Right forelimb (tissue), 1 donor: ENCODE results near the gene NOXRED1.
"Not testable (repeated sequence)": the region's sequence is repeated elsewhere in the genome, so short reads cannot be mapped to it uniquely, and the experiment has no call there.

ENCODE experiments used
- DNase-seq: peaks from one replicate; pipeline ENCODE4 v3.0.0-alpha.2; 2018

Gene NOXRED1, protein sequence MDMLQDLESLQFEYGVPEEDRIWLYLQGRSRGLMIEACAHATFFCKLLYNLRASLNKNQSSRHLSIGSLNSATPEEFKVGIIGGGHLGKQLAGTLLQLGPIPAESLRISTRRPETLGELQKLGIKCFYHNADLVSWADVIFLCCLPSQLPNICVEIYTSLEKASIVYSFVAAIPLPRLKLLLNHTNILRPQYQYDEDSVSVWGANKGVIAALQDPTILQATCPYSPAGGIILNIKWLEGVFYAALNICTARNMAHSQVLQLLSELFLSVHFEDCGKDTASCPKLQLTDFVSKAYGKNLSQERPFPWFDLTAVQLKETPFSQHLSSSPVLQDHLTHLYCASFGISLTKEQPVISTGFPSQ

DNA sequence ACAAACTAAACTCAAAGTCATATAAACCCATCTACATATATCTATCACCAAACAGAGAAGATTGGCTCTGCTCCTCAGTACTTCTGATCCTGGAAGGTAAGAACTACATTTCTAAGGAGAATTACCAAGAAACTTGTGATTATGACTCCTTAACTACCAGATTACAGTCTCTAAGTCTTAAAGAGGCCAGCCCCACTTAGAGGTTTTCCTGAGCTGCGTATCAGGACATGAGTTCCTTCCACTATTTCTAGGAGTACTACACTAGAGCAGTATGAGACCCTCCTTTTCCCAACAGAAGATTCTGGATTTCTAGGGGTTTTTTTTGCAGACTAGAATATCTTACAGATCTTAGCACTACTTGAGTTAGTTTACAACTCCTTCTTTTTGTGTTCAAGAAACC, at the start of gene NOXRED1:
Gene NOXRED1 (minus strand): TSS at position 101 of the 400 bp plus-strand sequence. CDS start 634 bp downstream, outside the sequence.
- DNase-seq = no peak

DNA sequence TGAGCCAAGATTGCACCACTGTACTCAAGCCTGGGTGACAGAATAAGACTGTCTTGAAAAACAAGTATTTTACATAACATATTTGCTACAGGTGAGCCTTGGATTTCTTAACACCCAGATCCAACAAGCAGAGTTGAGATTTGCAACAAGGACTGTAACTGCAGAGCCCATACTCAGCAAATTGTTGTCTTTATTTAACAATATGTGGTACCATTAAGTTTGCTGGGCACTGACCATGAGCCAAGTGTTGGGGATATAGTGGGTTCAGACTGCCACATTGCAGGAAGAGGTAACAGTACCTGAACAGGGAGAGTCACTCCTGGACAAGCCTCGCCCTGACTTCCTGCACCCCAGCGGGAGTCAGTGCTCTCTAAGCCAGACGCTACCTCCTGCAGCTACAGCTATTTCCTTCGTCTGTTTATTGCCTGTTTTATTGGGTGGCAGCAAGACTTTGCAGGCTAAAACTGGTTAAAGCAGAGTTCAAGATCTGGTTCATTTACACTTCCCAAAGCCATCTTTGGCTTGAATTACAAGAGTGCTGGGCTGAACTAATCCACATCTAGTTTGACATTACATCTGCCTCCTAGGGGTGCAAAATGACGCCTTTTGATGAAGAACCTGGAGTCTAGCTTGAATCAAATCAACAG, 47.0 kb upstream of the NOXRED1 start:
- DNase-seq = no peak

DNA sequence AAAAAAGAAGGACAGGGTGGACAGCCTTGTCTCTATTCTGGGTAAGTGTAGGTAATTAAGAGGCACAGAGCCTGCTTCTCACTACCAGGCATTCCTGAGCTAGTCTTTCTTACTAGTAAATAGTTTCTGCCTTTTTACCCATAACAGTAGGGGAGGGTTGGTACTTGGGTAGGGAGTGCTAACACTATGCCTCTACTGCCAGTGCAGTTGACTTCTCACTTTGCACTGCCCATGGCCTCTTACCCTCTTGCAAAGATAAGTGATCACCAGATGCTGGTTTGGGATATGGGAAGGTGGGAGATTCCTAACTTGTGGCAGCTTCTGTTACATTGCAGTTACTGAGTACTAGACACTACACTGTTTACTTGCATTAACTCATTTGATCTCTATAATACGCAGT, 46.2 kb upstream of the NOXRED1 start:
- no peak for DNase-seq

DNA sequence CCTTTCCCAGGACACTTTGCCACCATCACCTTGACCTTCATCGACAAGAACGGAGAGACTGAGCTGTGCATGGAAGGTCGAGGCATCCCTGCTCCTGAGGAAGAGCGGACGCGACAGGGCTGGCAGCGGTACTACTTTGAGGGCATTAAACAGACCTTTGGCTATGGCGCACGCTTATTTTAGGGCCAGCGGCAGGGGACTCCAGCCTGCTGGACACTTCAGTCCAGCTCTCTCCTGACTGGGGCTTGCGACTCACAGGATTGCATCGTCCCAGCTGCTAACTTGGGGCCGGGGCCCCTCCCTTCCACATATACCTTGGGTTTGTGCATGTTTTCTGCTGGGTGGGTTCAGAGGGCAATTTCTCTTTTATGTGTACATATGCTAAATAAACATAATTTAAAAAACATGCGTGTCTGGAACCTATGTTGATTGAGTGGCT, 45.8 kb upstream of the NOXRED1 start:
- DNase-seq = no peak

DNA sequence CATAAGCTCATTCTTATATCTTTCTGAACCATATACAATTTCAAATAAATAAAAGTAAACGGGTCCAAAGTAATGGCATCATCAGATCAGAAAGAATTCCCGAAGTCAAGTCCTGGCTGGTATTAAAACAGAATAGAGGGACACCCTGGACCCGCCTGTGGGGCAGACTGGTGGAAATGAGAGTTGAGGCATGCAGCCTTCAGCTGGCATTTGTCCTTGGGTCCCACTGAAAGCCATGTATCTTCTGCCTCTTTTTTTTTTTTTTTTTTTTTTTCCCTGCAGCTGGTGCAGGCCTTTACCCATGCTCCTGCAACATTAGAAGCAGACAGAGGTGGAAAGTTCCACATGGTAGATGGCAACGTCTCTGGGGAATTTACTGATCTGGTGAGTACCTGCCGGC, 44.5 kb upstream of the NOXRED1 start:
- no peak for DNase-seq

DNA sequence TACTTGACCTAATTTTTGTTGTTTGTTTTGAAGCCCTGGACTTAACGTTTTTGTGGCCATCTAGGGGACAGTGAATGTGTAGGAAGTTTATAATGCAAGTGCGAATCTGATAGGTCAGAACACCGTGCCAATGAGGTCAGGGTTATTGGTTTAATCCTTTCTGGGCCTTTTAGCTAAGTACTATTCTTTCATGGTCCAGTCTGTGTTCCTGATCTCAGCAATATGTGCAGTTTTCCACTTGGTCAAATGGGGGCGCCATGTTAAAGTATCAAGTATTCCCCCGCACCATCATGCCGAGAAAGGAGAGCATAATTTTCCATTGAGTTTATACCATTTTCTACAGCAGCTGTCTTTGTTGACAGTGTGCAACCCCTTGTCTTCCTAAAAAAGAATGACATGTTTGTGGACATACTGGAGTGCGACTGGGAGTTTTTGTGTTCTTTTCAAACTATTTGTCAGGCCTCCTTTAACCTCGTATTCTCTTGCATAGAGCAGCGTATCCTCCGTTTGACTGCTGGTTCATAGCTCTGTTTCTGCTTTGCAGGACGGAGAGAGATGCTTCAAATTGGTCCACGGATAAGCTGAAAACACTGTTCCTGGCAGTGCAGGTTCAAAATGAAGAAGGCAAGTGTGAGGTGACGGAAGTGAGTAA, 35.9 kb upstream of the NOXRED1 start:
- DNase-seq = no peak

DNA sequence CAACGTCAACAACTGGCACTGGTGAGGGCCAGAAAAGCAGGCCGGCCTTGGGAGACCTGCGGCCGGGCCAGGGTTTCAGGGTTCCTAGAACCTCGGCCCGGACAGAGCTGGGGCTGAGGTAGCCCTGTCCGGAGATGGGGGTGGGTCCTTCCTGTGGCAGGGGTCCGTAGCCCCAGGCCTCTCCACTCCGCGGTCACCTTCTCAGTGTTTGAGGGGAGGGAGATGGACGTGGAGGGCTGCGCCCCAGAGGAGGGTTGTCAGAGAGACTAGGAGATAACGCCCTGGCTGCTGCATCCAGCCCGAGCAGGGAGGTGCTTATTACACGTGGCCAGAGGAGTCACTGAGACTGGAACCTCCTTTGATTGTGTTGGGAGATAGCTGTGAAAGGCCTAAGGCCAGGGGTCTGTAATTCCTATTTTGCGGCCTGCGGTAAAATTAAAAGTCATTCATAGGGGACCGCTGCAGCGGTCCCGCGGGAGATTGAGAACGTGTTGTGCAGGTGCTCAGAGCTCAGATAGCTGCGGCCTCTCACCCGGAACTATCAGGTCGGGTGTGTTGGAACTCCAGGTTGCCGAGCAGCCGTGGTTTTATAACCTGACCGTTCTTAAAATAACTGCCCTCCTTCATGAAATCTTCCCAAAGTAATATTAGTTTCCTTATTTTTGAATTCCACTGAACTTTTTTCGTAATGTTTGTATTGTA, 35.1 kb upstream of the NOXRED1 start:
- no peak for DNase-seq

DNA sequence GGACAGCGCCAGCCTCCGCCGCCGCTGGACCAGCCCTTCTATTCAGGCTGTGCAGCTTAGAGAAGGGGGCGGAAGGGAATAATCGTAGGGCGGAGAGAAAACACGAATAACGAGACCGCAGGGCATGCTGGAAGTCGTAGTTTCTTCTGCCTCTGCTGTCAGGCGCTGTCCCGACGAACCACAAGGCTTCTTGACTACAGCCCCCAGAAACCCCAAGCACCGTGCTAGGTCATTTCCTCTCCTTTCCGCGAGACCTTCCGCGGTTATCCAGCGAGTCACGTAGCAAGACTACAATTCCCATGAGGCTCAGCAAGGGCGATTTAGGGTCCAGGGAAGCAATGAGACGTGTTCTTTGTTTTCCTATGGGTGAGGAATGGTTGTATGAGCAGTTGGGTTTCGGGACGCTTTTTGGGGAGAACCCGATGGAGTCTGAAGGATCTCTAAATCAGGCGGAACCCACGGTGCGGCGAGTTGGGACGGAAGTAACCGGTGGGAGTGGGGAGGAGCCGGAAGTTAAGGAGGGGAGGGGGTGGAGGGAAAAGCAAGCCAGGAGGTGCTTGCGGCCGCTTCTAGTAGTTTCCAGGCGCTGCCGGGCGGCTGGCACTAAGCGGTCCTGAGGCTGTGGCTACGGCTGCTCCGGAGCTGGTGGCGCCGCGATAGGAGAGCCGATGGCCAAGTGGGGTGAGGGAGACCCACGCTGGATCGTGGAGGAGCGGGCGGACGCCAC, 34.4 kb upstream of the NOXRED1 start, which contains the start of the genes AHSA1 and VIPAS39:
Gene AHSA1 (plus strand): TSS at position 572 of the 727 bp plus-strand sequence. CDS start 97 bp downstream, at position 669.
Gene VIPAS39 (minus strand): TSS at position 80 of the 727 bp plus-strand sequence. CDS start 3,499 bp downstream, outside the sequence.
- peak; percentile 95 for DNase-seq

DNA sequence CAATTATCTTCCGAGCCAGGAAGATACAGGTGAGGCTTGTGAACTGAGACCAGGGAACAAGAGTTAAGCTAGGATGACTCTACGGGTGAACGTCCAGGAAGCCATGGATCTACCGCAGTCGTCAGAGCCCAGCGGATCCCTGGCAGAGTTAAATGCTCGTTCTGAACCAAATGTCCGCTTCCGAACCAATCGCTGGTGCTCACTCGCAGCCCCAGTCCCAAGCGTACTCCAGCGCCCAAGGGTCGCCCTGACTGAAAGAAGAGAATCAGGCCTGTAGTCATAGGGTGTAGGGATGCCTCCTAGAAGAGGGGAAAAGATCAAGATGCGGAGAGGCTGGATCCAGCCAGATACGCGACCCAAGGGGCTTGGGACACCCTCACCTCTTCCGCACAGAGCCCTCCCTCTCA, 33.8 kb upstream of the NOXRED1 start:
- no peak for DNase-seq

DNA sequence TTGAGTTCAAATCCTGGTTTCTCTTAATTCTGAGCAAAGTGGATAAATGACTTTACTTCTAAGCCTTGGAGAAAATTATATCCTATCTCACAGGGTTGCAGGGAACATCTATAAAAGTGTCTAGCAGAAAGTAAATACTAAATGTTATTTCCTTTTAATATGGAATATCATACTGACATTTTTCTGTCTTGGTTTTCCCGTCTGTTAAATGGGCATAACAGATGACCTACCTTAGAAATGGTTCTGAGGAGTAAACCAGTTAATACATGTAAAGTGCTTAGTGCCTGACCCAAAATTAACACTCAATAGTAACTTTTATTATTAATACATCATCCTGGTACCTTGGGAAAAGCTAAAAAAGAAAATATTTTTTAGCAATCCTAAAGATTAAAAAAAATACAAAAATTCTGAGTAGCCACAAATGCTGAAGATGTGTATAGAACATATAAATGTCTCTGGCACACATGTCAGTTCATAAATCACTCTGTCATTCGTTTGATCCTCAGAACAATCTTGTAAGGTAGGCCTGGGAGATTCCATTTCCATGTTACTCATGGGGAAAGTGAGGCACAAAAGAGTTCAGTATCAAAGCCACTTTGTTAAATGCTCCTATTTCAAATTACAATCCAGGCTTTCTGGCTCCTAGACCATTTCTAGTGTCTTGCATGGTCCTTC, 32.8 kb upstream of the NOXRED1 start:
- no peak for DNase-seq

DNA sequence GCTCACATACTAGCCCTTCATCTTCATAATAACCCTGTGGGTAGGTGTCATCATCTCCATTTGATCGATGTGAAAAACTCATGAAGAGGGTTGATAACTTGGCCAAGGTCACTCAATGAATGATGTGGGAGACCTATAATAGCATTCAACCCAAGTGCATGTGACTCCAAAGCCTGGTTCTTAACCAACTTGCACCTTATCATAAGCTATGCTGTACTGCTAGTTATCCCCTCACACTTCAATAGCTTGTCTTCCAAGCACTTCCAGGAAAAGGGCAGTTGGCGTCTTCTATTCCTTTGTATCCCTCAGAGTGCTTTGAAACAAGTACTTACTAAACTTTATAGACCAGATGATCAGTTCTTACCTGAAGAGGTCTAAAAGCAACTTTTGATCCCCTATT, 18.9 kb upstream of the NOXRED1 start:
- DNase-seq = no peak

DNA sequence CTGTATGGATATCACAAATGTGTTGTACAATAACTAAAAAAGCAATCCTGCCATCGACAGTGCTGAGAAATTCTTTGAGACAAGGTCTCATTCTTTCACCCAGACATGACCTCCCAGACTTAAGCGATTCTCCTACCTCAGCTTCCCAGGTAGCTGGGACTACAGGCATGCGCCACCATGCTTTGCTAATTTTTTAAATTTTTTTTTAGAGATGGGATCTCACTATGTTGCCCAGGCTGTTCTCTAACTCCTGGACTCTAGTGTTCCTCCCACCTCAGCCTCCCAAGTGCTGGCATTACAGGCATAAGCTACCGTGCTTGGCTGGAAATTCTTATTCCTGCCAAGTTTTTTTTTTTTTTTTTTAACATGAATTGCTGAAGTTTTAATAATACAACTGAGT, 16.5 kb upstream of the NOXRED1 start:
- DNase-seq = no peak

DNA sequence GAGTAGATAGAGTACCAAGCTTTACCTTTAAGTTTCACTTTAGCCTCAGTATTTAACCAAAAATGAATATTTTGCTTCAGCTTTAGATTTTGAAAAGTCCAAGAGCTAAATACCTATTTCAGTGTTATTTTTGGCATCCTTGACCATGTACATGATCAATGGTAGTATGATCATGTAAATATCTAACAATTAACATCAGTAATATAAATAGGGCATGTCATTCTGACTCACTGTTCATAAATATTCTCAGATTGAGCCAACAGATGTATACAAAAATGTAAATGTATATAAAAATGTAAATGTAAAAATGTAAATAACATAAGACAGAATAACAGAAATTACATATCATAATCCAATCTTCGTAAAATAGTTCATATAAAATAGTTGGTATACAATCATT, 15.3 kb upstream of the NOXRED1 start:
- DNase-seq = no peak

DNA sequence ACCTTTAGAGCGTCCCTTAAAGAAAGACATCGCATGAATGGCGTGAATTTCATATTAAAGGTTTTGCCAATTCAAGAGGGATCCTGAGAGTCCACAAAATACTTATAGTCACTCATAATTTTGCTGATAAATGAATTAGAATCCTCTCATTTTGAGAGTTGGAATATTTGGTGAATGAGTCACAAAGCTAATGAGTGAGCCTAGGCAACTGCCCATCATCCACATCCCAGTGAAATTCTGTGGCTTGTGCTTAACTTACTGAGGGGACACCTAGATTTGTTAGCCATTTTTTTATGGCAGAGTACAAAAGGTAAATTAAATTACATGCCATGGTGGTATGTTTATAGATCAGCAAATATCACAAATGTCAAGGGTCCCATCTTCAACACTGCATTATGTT, 12.7 kb upstream of the NOXRED1 start:
- no peak for DNase-seq

DNA sequence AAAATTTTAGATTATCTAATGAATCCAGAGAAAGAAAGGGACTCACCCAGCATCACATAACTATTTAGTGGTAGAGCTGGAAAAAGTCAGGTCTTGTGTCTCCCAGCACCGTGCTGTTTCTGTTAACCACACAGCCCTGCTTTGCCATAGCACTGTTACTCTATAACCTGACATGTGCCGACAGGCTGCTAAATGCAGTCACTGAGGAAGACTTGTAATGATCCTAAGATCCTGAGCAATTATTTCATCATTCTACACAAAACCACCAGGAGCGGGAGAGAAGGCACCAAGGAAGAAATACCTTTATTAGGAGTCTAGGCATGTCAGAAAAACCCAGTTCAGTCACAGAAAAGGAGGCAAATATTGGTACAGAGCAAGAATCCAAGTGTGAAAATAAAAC, 3.1 kb upstream of the NOXRED1 start:
- no peak for DNase-seq

DNA sequence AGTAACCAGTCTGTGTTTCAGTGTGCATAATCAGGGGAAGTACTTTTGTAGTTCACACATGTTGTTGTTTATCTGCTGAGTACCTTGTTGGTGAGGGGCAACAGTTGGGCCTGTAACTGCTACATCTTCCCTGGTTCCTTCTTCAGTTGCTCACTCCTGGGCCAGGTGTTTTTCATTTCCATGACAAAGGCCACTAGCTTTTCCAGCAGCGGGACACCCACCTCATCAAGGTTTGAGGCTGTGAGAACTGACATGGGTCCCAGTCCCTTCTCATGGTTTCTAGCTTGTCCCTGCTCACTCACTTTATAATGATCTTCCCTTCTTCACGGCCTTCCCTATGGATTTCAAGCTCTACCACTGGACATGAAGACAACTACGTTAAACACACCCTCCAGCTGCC, 1.5 kb upstream of the NOXRED1 start:
- no peak for DNase-seq

DNA sequence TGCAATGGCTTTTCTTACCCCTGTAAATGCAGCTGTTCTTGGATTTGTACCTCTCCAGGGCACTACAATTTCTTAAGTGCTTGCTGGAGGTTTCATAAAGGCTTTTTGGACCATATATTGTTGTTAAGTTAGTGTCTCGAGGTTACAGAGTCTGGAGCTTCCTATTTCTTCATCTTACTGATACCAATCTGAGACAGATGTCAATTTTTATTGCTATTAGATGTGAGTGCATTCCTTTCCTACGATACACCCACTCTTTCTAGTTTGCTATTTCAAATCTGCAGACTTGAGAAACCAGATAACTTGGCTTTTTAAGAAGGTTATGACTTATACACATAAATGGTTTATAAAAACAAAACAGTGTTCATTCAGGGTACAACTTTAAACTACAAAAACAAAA, 2.1 kb downstream of the NOXRED1 start:
- DNase-seq = no peak

DNA sequence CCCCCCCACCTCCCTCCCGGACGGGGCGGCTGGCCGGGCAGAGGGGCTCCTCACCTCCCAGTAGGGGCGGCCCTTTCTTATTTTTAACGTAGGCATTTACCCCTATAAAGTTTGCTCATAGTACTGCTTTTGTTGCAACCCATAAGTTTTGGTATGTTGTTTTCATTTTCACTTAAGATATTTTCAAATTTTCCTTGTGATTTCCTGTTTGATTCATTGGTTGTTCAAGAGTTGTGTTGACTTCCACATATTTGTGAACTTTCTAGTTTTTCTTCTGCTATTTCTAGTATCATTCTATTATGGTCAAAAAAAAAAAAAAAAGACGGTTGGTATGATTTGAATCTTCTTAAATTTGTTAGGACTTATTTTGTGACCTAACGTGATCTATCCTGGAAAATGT, 6.5 kb downstream of the NOXRED1 start:
- no peak for DNase-seq

DNA sequence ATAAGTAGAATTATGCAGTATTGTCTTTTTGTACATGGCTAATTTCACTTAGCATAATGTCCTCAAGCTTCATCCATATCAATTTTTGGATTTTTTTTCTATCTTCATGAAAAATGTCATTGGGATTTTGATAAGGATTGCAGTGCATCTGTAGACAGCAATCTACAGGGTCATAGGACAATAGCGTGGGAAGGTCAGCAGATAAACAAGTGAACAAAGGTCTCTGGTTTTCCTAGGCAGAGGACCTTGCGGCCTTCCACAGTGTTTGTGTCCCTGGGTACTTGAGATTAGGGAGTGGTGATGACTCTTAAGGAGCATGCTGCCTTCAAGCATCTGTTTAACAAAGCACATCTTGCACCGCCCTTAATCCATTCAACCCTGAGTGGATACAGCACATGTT, 7.2 kb downstream of the NOXRED1 start:
- not testable (repeated sequence) for DNase-seq

DNA sequence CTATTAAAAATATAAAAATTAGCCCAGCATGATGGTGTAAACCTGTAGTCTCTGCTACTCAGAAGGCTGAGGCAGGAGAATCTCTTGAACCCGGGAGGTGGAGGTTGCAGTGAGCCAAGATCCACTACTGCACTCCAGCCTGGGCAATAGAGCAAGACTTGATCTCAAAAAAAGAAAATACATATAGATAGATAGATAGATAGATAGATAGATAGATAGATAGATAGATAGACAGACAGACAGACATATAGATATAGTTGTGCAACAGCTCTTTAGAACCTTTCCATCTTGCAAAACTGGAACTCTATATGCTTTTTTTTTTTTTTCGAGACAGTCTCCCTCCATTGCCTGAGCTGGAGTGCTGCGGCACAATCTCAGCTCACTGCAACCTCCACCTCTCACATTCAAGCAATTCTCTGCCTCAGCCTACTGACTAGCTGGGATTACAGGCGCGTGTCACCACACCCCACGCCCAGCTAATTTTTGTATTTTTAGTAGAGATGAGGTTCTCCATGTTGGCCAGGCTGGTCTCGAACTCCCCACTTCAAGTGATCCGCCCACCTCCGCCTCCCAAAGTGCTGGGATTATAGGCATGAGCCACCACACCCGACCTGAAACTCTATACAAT, 7.8 kb downstream of the NOXRED1 start:
- DNase-seq = not testable (repeated sequence)

DNA sequence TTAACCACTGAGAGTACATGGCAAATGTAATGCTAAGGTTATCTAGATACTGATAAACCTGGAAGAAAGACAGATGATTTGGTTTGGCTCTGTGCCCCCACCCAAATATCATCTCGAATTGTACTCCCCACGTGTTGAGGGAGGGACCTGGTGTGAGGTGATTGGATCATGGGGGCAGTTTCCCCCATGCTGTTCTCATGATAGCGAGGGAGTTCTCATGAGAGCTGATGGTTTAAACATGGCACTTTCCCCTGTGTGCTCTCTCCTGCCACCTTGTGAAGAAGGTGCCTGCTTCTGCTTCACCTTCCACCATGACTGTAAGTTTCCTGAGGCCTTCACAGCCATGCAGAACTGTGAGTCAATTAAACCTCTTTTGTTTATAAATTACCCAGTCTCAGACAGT, 14.2 kb downstream of the NOXRED1 start:
- DNase-seq = no peak
